ENCODE measurements around the gene CPSF4.
"Not testable (repeated sequence)": the region's sequence is repeated elsewhere in the genome, so short reads cannot be mapped to it uniquely, and the experiment has no call there.

Gene CPSF4

GRCh38 chr7:99497766-99498545 is 59.2 kb downstream of the CPSF4 start:
- DNase-seq, result no peak

- DNase-seq, result no peak
Measured at GRCh38 chr7:99498546-99498944, 59.8 kb downstream of the CPSF4 start.

DNA sequence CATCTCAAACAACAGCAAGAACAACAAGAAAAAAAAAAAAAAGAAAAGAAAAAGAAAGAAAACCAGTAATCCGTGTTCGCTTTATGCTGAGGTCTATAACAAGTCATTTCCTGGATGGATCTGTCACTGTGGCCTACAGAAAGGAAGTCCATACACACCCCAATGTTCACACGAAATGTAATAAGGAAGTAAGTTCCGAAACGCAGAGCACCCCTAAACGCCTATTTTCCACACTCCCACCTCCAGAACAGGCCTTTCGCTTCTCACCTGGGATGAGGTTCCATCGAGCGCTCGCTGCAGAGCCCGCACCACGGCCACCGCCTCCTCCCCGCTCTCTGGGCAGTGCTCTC is 60.6 kb downstream of the CPSF4 start:
- no peak for DNase-seq

GRCh38 chr7:99499721-99500636 is 61.2 kb downstream of the CPSF4 start, which contains the start of gene ZNF394:
ZNF394 (minus strand) TSS chr7:99500281; CDS start chr7:99500093, 188 bp downstream.
- peak; percentile 49 for DNase-seq

- DNase-seq, result no peak
Measured at GRCh38 chr7:99500637-99501009, 61.9 kb downstream of the CPSF4 start.

- DNase-seq, result not testable (repeated sequence)
Measured at GRCh38 chr7:99501236-99501635, 62.5 kb downstream of the CPSF4 start.

- DNase-seq, result no peak
Measured at GRCh38 chr7:99504281-99504602, 65.5 kb downstream of the CPSF4 start.

GRCh38 chr7:99504603-99505323 is 66.0 kb downstream of the CPSF4 start, which contains the start of gene ZKSCAN5:
ZKSCAN5 (plus strand) TSS chr7:99504662; CDS start chr7:99506045, 1,383 bp downstream.
- DNase-seq, result peak; percentile 92

GRCh38 chr7:99505324-99505662 is 66.5 kb downstream of the CPSF4 start:
- no peak for DNase-seq

Data from NCI-H2081 treated with DMSO at 0.1 percent for 48 hours (cell line).